Gastrocnemius medialis (tissue), 4 donors: ENCODE results near the gene CHRNA10.

ENCODE experiments used
- POLR2A ChIP-seq, 2 donors: fragments of 450-650 bp; IDR thresholded peaks; one replicate each; pipeline ENCODE4 v1.6.1; 2017; ENCODE audit warnings: antibody characterized with exemption in 2 of 2, mild to moderate bottlenecking in 2 of 2, moderate library complexity in 2 of 2
- TF ChIP-seq, protein P1 (sequence below), 5 experiments: fragments of 450-650 bp in 3 of 5; fragments of 200-600 bp in 2 of 5; sonication (generic) in 2 of 5; IDR thresholded peaks in 4 of 5; conservative IDR thresholded peaks in 1 of 5; 1 replicate in 4 of 5; 2 replicates in 1 of 5; pipeline ENCODE4 v1.5.1; 2016 to 2019; ENCODE audit warnings: antibody characterized with exemption in 5 of 5, mild to moderate bottlenecking in 3 of 5, moderate library complexity in 3 of 5

DNA sequence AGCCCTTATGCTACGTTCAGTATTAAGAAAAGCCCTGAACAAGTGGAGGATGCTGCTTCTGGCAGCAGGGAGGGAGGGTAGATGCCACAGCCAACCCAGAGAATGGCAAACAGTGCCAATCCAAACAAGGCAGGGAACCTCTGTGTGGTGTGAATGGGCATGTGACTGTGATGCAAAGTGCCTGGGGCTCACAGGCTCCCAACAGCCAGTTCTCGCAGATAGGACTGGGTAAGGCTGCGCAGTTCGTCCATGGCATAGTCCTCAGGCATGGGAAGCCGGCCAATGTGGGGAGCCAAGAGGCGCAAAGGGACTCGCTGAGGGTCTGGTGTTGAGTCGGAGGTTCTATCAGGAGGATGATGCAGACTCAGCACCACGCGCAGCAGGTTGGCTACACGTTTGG is 4.8 kb upstream of the CHRNA10 start:
- TF ChIP-seq, protein P1, sequence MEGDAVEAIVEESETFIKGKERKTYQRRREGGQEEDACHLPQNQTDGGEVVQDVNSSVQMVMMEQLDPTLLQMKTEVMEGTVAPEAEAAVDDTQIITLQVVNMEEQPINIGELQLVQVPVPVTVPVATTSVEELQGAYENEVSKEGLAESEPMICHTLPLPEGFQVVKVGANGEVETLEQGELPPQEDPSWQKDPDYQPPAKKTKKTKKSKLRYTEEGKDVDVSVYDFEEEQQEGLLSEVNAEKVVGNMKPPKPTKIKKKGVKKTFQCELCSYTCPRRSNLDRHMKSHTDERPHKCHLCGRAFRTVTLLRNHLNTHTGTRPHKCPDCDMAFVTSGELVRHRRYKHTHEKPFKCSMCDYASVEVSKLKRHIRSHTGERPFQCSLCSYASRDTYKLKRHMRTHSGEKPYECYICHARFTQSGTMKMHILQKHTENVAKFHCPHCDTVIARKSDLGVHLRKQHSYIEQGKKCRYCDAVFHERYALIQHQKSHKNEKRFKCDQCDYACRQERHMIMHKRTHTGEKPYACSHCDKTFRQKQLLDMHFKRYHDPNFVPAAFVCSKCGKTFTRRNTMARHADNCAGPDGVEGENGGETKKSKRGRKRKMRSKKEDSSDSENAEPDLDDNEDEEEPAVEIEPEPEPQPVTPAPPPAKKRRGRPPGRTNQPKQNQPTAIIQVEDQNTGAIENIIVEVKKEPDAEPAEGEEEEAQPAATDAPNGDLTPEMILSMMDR (IDR thresholded peaks at IDR 0.05 in 4 of 5, conservative IDR thresholded peaks at IDR 0.05 in 1 of 5) = no peak
- no peak for TF ChIP-seq POLR2A (IDR thresholded peaks at IDR 0.05)
